Tibial artery (tissue), 4 donors: ENCODE measurements around the gene SIDT2.

ENCODE experiments used
- DNase-seq, 2 donors: peaks; one replicate each; pipeline ENCODE4 v3.0.0-alpha.2; 2019
- H3K27ac ChIP-seq, 2 donors: fragments of 200-600 bp; sonication (generic) in 1 of 2; 1 replicate in 1 of 2; 2 replicates in 1 of 2; pipeline ENCODE4 v1.5.1; 2018 to 2019; ENCODE audit warnings: mild to moderate bottlenecking in 1 of 2
- H3K27me3 ChIP-seq, 2 donors: fragments of 200-600 bp; sonication (generic) in 1 of 2; one replicate each; pipeline versions ENCODE4 v1.5.1 to v1.6.0; 2016 to 2019
- H3K36me3 ChIP-seq, 3 donors: fragments of 200-600 bp; sonication (generic) in 2 of 3; one replicate each; pipeline ENCODE4 v1.5.1; 2016 to 2019; ENCODE audit warnings: mild to moderate bottlenecking in 2 of 3
- H3K4me1 ChIP-seq, 4 donors: fragments of 200-600 bp; sonication (generic) in 2 of 4; 1 replicate in 3 of 4; 2 replicates in 1 of 4; pipeline ENCODE4 v1.5.1; 2016 to 2019
- H3K4me3 ChIP-seq, 2 donors: fragments of 200-600 bp; sonication (generic) in 1 of 2; 1 replicate in 1 of 2; 2 replicates in 1 of 2; pipeline ENCODE4 v1.5.1; 2018 to 2019; ENCODE audit warnings: mild to moderate bottlenecking in 2 of 2
- H3K9me3 ChIP-seq, 3 donors: fragments of 200-600 bp; sonication (generic) in 1 of 3; one replicate each; pipeline ENCODE4 v1.5.1; 2016 to 2019
- intact Hi-C: fragments of 100-400 bp; cut with DNase I; formaldehyde crosslinking; loops from one replicate; pipeline ENCODE4 v1.15.0; 2023; ENCODE audit warnings: low total_unique reads
- TF ChIP-seq, protein P1 (sequence below), 2 experiments: fragments of 200-600 bp in 1 of 2; fragments of 450-650 bp in 1 of 2; IDR thresholded peaks; one replicate each; pipeline ENCODE4 v1.5.1; 2017 to 2019; ENCODE audit warnings: antibody characterized with exemption in 2 of 2, mild to moderate bottlenecking in 1 of 2, moderate library complexity in 1 of 2

The SIDT2 gene

DNA sequence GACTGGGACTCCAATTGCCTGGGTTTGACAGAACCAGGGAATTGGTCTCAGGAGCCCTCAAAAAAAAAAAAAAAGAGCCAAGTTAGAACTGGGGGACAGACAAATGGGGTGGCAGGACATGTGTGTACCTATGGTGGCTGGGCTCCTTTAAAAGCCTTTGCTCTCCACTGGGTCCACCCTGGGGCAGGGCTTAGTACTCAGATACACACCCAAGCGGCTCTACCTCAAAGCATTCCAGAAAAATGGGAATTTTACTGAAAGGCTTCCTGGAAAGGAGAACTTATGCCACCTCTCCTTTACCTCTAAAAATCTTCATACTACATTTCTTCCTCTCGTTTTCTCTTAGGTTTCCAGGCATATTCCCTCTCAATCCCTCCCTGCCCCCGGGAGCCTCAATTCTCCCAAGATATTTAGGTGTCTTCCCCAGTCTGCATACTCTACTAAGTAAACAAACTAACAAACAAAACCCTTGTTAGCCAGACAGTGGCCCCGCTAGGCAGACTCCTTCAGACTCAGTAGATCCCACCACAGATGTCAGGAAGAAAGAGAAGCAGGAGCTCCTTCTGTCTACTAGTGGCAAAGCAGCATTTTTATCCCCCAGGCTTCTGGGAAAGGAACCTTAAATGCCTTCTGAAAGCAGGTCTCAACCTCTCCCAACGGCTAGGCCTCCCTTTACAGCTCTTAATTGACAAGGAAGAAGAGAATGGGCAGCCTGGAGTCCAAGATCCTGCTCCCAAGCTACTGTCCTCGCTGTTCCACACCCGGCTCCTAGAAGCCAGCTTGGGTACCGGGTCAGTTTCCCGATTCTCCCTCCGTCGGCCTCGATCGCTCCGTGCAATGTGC lies 52.7 kb downstream of the SIDT2 start:
- Histone ChIP-seq H3K9me3 (no peaks in the 10 kb centered on the region), H3K27me3 (no peaks in the 10 kb centered on the region), H3K4me3 (peak overlapping the region; percentile 66 to 83), H3K4me1 (peaks cover 0 to 35% (median 27%) of the 10 kb centered on the region in 4 donors), H3K27ac (peak overlapping the region; percentile 86 to 94), H3K36me3 (peaks cover 18 to 39% (median 34%) of the 10 kb centered on the region in 3 donors)
- intact Hi-C loops, result loop anchor here (5.0 to 10.0 kb wide), 4 partner anchors 39 to 446 kb away; partner anchors contain the start of genes BACE1 and ZPR1
- DNase-seq, result no peak
- TF ChIP-seq, protein P1, sequence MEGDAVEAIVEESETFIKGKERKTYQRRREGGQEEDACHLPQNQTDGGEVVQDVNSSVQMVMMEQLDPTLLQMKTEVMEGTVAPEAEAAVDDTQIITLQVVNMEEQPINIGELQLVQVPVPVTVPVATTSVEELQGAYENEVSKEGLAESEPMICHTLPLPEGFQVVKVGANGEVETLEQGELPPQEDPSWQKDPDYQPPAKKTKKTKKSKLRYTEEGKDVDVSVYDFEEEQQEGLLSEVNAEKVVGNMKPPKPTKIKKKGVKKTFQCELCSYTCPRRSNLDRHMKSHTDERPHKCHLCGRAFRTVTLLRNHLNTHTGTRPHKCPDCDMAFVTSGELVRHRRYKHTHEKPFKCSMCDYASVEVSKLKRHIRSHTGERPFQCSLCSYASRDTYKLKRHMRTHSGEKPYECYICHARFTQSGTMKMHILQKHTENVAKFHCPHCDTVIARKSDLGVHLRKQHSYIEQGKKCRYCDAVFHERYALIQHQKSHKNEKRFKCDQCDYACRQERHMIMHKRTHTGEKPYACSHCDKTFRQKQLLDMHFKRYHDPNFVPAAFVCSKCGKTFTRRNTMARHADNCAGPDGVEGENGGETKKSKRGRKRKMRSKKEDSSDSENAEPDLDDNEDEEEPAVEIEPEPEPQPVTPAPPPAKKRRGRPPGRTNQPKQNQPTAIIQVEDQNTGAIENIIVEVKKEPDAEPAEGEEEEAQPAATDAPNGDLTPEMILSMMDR (IDR thresholded peaks at IDR 0.05), result no peak

GRCh38 chr11:117231842-117232091 lies 53.2 kb downstream of the SIDT2 start, which contains the start of gene PCSK7:
Gene PCSK7, minus strand, starts transcription at chr11:117232073. Its CDS starts 2,229 bp downstream, at chr11:117229844.
- peak within 1 kb of the TSS; percentile 66 to 83 for H3K4me3 ChIP-seq
- intact Hi-C loops, result loop anchor here (5.0 to 10.0 kb wide), 4 partner anchors 39 to 447 kb away; partner anchors contain the start of genes BACE1 and ZPR1
- TF ChIP-seq, protein P1 (IDR thresholded peaks at IDR 0.05), result no peak
- peaks cover 0 to 32% (median 26%) of the 10 kb centered on the region in 4 donors for H3K4me1 ChIP-seq
- H3K27ac ChIP-seq, result peak within 1 kb of the TSS; percentile 86 to 94
- H3K9me3 ChIP-seq, result no peaks in the 10 kb centered on the region
- peak in 1 of 2 donors; percentile 67 for DNase-seq
- no peaks in the 10 kb centered on the region for H3K27me3 ChIP-seq
- H3K36me3 ChIP-seq, result peaks cover 16 to 35% (median 32%) of the 10 kb centered on the region in 3 donors

DNA sequence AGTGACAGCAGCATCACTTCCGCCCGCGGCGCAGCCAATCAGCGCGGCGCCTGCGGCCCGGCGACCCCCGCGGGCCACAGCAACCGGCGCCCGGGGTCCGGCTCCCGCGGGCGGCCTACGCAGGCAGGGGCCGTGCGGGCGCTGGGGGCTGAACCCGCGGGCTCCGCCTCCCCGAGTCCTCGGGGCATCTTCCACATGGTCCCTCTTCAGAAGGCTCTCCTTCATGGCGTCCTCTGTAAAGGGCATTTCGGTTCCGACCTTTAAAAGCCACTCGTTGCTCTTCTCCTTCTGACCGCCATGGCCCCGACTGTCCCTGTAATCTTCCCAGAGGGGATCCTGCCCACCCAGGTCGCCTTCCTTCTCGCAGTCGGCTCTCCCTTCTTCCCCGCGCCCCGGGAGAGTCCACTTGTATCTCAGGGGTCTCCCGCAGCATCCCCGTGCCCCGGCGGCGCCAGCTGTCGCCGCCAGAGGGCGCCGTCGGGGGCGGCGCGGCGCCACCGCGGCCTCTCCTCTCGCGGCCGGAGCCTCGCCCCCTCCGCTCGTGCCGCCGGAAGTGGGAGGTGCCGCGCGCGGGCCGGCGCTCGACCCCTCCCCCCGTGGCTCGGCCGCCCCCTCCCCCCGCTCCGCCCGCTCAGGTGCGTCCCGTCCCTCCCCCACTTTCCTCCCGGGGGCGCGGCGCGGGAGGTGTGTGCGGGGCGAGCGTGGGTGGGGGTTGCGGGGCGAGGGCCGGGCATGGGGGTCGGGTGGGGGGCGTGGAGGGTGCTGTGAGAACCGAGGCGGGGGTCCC lies 53.7 kb downstream of the SIDT2 start, which contains the start of gene RNF214:
Gene RNF214, plus strand, starts transcription at position 580 of the 787 bp plus-strand sequence. CDS start 1,602 bp downstream, outside the sequence.
- Histone ChIP-seq H3K4me3 (peak within 1 kb of the TSS; percentile 66 to 83), H3K4me1 (peaks cover 0 to 32% (median 26%) of the 10 kb centered on the region in 4 donors), H3K27ac (peak within 1 kb of the TSS; percentile 86 to 94), H3K27me3 (no peaks in the 10 kb centered on the region), H3K9me3 (no peaks in the 10 kb centered on the region), H3K36me3 (peaks cover 13 to 30% (median 27%) of the 10 kb centered on the region in 3 donors)
- DNase-seq, result peak; percentile 56 to 88
- intact Hi-C loops, result loop anchor here (5.0 to 10.0 kb wide), 4 partner anchors 40 to 447 kb away; partner anchors contain the start of genes BACE1 and ZPR1
- TF ChIP-seq, protein P1 (IDR thresholded peaks at IDR 0.05), result peak; percentile 83 to 97

- H3K27me3 ChIP-seq, result no peaks in the 10 kb centered on the region
- peak overlapping the region; percentile 66 to 83 for H3K4me3 ChIP-seq
- TF ChIP-seq, protein P1 (IDR thresholded peaks at IDR 0.05), result no peak
- H3K4me1 ChIP-seq, result peaks cover 0 to 32% (median 26%) of the 10 kb centered on the region in 4 donors
- H3K27ac ChIP-seq, result peak overlapping the region; percentile 86 to 94
- H3K36me3 ChIP-seq, result peaks cover 13 to 23% (median 20%) of the 10 kb centered on the region in 3 donors
- intact Hi-C loops, result loop anchor here (5.0 to 10.0 kb wide), 4 partner anchors 41 to 448 kb away; partner anchors contain the start of genes BACE1 and ZPR1
- no peaks in the 10 kb centered on the region for H3K9me3 ChIP-seq
- DNase-seq, result no peak
These were observed 54.4 kb downstream of the SIDT2 start for GRCh38 chr11:117232911-117233409.

- DNase-seq, result no peak
- no peaks in the 10 kb centered on the region for H3K27me3 ChIP-seq
- intact Hi-C loops, result loop anchor here (10.0 kb wide), 2 partner anchors 363 to 453 kb away; partner anchors contain the start of gene ZPR1
- TF ChIP-seq, protein P1 (IDR thresholded peaks at IDR 0.05), result no peak
- H3K4me3 ChIP-seq, result no peak overlapping the region
- peaks cover 29 to 48% (median 39%) of the 10 kb centered on the region in 3 donors for H3K36me3 ChIP-seq
- H3K4me1 ChIP-seq, result peaks cover 0 to 12% (median 7%) of the 10 kb centered on the region in 4 donors
- H3K9me3 ChIP-seq, result no peaks in the 10 kb centered on the region
- no peak overlapping the region for H3K27ac ChIP-seq
These were observed 59.7 kb downstream of the SIDT2 start for GRCh38 chr11:117238221-117238620.
